ENCODE data around the gene TMEM252. TPM values are rescaled to one million over a fixed set of nuclear protein-coding genes. Genes with fewer than 3 reads are reported as not detected.

Gene TMEM252
- total RNA-seq = not detected

- DNase-seq (ENCODE audit: low spot score) = no peak
- no peaks in the 10 kb centered on the region for H3K9me3 ChIP-seq
- TF ChIP-seq CTCF (IDR thresholded peaks at IDR 0.05) = no peak
- ATAC-seq (ENCODE audit: insufficient number of reproducible peaks, low FRiP score, low read depth) = no peak
- H3K4me3 ChIP-seq = no peak within 1 kb of the TSS
- no peaks in the 10 kb centered on the region for H3K36me3 ChIP-seq
- H3K27me3 ChIP-seq (replicated peaks; ENCODE audit: insufficient read depth) = no peaks in the 10 kb centered on the region
- peak within 1 kb of the TSS; percentile 37 to 56 for H3K27ac ChIP-seq
- peaks cover 14 to 38% of the 10 kb centered on the region in 2 donors for H3K4me1 ChIP-seq (ENCODE audit: control insufficient read depth in 1 of 2, low read depth in 2 of 2)
Observed at GRCh38 chr9:68540712-68541535, at the start of gene TMEM252. TSS of gene TMEM252 (minus strand) at chr9:68540883. CDS start at chr9:68540814, 69 bp downstream.

- Histone ChIP-seq H3K4me3 (no peak overlapping the region), H3K9me3 (peaks cover 4% of the 10 kb centered on the region), H3K27ac (no peak overlapping the region), H3K4me1 (ENCODE audit: control insufficient read depth in 1 of 2, low read depth in 2 of 2) (peaks cover 0 to 5% of the 10 kb centered on the region in 2 donors), H3K36me3 (no peaks in the 10 kb centered on the region), H3K27me3 (replicated peaks; ENCODE audit: insufficient read depth) (no peaks in the 10 kb centered on the region)
- no peak for DNase-seq (ENCODE audit: low spot score)
- no peak for TF ChIP-seq CTCF (IDR thresholded peaks at IDR 0.05)
- no peak for ATAC-seq (ENCODE audit: insufficient number of reproducible peaks, low FRiP score, low read depth)
Observed at GRCh38 chr9:68585034-68585761, 44.5 kb upstream of the TMEM252 start.

GRCh38 chr9:68584189-68585033 is 43.7 kb upstream of the TMEM252 start:
- DNase-seq (ENCODE audit: low spot score) (peak; percentile 40), ATAC-seq (ENCODE audit: insufficient number of reproducible peaks, low FRiP score, low read depth) (no peak)
- TF ChIP-seq CTCF (IDR thresholded peaks at IDR 0.05) = peak; percentile 96
- Histone ChIP-seq H3K9me3 (peaks cover 4% of the 10 kb centered on the region), H3K4me3 (no peak overlapping the region), H3K27me3 (replicated peaks; ENCODE audit: insufficient read depth) (no peaks in the 10 kb centered on the region), H3K27ac (no peak overlapping the region), H3K36me3 (no peaks in the 10 kb centered on the region), H3K4me1 (ENCODE audit: control insufficient read depth in 1 of 2, low read depth in 2 of 2) (peaks cover 0 to 5% of the 10 kb centered on the region in 2 donors)

DNA sequence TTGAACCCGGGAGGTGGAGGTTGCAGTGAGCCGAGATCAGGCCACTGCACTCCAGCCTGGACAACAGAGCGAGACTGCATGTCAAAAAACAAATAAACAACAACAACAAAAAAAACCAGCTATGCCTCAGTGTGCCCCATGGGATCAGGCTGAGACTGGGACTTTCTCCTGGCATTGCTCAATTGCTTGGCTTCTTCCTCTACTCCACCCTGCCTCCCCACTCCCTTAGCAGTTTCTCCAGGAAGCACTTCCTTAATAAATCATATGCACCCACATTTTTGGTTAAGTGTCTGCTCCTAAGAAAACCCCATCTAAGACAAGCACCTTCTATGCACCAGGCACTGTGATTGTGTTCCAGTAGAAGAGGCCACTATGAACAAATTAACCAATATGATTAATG is 41.0 kb upstream of the TMEM252 start:
- DNase-seq (ENCODE audit: low spot score) = no peak
- Histone ChIP-seq H3K36me3 (no peaks in the 10 kb centered on the region), H3K4me3 (no peak overlapping the region), H3K4me1 (ENCODE audit: control insufficient read depth in 1 of 2, low read depth in 2 of 2) (peaks cover 0 to 5% of the 10 kb centered on the region in 2 donors), H3K27me3 (replicated peaks; ENCODE audit: insufficient read depth) (no peaks in the 10 kb centered on the region), H3K9me3 (no peaks in the 10 kb centered on the region), H3K27ac (no peak overlapping the region)
- TF ChIP-seq CTCF (IDR thresholded peaks at IDR 0.05) = no peak
- no peak for ATAC-seq (ENCODE audit: insufficient number of reproducible peaks, low FRiP score, low read depth)

Data from thoracic aorta (tissue), 2 donors.